Lower leg skin (tissue), 3 donors: ENCODE data around the gene SCUBE1.

Source experiments
- POLR2A ChIP-seq, 2 donors: fragments of 450-650 bp; IDR thresholded peaks; one replicate each; pipeline ENCODE4 v1.6.1; 2016 to 2017; ENCODE audit warnings: antibody characterized with exemption in 2 of 2, mild to moderate bottlenecking in 1 of 2, moderate library complexity in 1 of 2
- TF ChIP-seq, protein P1 (sequence below), 3 donors: fragments of 450-650 bp; IDR thresholded peaks; one replicate each; pipeline ENCODE4 v1.5.1; 2016; ENCODE audit warnings: antibody characterized with exemption in 3 of 3, mild to moderate bottlenecking in 3 of 3, moderate library complexity in 2 of 3

DNA sequence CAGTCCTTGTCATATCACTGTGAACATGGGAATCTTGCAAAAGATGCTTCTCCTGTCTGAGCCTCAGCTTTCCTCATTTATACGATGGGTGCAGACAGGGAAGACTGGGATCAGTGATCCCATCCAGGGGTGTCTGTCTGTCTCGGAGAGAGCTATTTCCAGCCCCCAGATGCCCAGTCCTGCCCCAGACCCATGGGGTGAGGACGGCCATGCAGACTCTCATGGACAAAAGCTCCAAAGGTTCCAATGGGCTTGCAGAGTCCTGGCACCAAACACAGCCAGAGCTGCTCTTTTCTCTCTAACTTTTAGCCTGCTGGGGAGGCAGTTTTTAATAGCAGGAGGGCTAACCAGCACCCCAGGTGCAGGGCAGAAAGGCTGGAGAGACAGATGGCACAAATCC is 5.2 kb downstream of the SCUBE1 start:
- TF ChIP-seq, protein P1, sequence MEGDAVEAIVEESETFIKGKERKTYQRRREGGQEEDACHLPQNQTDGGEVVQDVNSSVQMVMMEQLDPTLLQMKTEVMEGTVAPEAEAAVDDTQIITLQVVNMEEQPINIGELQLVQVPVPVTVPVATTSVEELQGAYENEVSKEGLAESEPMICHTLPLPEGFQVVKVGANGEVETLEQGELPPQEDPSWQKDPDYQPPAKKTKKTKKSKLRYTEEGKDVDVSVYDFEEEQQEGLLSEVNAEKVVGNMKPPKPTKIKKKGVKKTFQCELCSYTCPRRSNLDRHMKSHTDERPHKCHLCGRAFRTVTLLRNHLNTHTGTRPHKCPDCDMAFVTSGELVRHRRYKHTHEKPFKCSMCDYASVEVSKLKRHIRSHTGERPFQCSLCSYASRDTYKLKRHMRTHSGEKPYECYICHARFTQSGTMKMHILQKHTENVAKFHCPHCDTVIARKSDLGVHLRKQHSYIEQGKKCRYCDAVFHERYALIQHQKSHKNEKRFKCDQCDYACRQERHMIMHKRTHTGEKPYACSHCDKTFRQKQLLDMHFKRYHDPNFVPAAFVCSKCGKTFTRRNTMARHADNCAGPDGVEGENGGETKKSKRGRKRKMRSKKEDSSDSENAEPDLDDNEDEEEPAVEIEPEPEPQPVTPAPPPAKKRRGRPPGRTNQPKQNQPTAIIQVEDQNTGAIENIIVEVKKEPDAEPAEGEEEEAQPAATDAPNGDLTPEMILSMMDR (IDR thresholded peaks at IDR 0.05) = no peak
- no peak for TF ChIP-seq POLR2A (IDR thresholded peaks at IDR 0.05)
